GM19468 (cell line): ENCODE measurements around the gene SASH1.

Source experiments
- ATAC-seq: cut with Tn5 transposase; IDR thresholded peaks from one replicate; pipeline ENCODE4 v1.9.1; 2021; ENCODE audit warnings: mild to moderate bottlenecking, moderate library complexity, moderate number of reproducible peaks; ENCODE audit not compliant: unreplicated experiment; ENCODE audit errors: extremely low read depth

Gene SASH1

DNA sequence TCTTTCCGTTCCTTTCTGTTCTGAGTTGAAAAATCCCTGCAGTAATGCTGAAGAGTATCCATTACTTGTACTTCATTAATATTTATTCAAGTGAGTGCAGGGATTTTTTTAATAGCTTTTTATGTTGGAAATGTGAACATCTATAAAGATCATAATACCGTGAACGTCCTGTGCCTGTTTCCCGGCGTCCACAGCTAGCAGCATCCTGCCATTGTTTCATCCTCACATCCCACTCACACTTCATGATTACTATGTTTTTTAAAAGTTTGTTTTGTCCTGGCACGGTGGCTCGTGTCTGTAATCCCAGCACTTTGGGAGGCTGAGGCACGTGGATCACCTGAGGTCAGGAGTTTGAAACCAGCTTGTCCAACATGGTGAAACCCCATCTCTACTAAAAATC is 54.3 kb downstream of the SASH1 start:
- ATAC-seq = no peak

DNA sequence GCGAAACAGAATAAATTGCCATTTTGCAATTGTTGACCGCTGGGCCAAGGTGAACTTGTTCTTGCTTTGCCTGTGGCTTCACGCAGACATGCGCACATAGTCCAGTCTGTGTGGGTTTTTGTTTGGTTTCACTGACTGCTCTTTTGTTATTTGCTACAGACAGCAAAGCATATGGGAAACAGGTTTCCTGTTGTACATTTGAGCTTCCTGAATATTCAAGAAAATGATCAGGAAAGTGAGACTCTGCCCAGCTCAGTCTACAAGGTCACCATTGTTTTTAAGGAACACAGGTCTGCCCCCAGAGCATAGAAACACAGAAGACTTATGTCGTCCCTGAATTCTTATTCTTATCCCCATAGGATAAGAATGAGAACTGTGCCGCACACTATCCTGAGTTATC is 55.6 kb downstream of the SASH1 start:
- no peak for ATAC-seq

DNA sequence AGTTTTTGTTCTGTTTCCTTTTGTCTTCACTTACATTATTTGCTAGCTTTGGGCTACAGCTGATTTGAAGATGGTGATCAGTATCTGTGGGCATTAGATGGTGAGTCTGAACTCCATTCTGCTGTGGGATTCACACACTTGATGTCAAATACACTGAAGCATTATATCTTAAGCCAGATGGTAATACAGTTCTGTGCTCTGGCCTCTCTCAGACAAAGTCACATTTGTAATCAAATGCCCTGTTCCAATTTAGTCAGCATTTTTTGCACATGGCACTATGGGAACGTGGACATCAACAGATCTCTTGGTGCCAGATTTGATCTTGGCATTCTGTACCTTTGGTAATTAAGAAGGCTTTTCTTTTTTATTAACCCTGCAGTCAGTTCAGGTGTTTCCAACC is 56.0 kb downstream of the SASH1 start:
- ATAC-seq = no peak

DNA sequence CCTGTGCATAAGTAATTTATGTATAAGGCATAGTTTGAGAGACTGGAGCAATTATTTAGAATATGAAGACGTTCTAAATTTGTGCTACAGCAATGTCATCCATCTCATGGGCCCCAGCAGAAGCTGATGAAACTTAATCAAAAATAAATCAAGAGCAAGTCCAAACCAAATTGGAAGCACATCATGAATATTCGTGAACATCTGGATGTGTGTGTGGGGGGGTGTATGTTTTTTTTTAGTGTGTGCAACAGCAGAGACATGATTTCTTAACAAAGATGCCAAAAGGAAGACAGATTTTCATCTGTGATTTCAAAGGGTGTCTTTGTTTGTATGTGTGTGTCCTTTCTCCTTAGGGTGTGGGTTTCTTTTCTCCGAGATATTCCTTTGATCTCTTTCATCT is 58.9 kb downstream of the SASH1 start:
- ATAC-seq = no peak

DNA sequence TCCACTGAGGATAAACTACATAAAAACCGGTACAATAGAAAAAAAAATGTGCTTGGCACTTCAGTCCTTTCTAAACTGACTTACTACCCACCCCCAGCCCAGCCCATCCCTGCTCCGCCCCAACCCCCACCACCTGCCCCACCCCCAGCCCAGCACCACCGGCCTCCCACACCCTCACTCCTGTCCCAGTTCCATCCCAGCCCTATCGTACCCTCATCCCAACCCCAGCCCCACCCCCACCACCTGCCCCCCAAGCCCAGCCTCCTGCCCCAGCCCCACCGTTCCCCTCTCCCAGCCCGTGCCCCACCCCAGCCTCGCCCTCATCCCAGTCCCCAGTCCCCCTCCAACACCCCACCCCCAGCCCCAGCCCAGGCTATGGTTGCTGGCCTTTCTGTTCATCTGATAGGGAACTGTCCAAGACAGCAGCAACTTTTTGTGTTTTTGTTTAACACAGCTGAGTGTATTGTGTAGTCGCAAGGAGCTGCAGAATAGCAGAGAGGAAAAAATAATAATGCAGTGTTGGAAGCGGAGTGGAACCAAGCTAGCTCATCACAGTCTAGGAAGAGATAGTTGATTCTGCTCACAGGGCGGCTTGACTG is 61.9 kb downstream of the SASH1 start:
- ATAC-seq = no peak

DNA sequence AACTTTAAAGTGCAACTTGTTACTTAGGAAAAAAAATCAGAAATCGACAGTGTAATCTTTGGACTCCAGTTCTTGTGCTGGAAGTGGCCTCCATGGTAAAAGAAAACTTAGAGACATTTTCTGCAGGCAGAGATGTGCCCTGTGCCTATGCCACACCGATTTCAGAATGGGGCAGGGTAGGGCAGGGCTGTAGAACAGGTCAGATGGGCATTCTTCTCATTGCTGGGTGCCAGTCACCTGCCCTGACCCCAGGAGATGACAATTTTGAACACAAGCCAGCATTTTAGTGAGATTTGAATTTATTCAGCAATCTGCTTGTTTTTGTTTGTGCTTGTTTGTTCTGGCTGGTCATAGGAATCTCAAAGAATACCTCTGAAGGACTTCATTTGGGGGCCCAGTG is 63.3 kb downstream of the SASH1 start:
- ATAC-seq = no peak

DNA sequence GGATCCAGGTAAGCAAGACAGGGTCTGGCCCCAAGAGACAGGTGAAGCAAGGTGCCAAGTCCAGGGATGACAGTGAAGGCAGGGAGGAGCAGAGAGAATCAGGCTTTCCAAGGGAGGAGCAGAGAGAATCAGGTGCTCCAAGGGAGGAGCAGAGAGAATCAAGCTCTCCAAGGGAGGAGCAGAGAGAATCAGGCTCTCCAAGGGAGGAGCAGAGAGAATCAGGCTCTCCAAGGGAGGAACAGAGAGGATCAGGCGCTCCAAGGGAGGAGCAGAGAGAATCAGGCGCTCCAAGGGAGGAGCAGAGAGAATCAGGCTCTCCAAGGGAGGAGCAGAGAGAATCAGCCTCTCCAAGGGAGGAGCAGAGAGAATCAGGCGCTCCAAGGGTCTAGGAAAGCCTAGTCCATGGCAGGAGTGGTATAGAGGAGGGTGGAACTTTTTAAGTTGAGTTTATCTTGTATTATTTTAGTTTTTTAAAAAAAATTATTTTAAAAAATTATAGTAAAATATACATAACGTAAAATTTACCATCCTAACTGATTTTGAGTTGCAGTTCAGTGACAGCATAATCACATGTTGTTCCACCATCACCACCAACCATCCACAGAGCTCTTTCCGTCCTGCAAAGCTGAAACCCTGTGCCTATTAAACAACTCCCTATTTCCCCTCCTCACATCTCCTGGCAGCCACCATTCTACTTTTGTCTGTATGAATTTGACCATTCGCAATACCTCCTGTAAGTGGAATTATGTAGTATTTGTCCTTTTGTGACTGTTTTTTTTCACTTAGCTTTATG is 64.1 kb downstream of the SASH1 start:
- no peak for ATAC-seq

DNA sequence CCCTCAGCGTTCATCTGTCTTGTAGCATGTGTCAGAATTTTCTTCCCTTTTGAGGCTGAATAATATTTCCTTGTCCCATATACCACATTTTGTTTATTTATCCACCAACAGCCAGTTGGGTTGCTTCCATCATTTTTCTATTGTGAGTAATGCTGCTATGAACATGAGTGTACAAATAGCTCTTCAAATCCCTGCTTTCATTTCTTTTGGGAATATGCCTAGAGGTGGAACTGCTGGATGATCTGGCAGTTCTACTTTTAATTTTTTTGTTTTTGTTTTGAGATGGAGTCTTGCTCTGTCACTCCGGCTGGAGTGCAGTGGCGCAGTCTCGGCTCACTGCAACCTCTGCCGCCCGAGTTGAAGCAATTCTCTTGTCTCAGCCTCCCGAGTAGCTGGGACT is 64.7 kb downstream of the SASH1 start:
- no peak for ATAC-seq

DNA sequence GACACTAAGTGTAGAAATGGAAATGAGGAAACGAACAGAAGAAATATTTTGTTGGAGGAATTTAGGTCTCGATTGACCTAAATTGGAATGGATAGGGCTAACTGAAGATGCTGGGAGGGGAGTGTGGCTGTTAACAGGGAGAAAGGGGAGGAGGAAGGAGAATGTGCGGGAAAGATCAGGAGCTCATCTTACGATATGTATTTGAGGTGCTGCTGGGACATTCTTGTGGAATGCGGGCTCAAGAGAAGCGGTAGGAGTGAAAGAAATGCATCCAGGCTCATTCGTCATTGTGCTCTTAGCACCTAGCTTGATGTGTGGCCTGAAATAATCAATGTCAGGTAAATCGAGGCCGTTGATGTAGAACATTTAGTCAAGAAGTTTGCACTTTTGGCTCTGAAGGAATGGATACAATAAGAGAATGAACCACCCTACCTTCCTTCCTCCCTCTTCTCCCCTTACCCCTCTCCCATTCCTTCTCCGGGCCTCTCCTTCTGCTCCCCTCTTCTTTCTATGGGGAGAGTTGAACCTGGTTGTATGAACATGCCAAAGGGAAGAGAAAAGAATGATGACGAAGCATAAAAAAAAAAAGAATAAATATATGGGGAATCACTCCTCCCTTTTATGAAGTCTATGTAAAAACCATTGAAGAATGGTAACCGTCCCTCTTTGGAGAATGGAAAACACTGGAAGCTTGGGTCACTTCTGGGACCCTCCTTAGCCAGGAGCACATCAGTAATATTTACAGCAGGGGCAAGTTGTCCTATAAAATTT is 70.9 kb downstream of the SASH1 start:
- no peak for ATAC-seq

DNA sequence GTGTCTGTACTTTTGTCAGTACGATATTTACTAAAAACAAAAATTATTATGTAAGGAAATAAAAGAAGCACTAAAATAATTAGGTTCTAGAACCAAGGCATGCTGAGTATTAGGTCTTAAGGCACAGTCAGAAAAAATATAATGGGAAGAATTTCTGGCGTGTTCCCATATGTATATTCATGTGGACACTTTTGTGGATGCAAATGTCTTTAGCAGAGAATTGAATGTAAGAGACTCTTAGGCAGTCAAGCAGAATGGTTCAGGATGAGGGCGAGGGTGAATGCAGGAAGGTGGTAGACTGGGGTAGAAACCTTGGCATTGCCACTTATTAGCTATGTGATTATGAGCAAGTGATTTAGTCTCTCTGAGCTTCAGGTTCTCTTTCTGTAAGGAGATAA is 71.5 kb downstream of the SASH1 start:
- ATAC-seq = no peak

DNA sequence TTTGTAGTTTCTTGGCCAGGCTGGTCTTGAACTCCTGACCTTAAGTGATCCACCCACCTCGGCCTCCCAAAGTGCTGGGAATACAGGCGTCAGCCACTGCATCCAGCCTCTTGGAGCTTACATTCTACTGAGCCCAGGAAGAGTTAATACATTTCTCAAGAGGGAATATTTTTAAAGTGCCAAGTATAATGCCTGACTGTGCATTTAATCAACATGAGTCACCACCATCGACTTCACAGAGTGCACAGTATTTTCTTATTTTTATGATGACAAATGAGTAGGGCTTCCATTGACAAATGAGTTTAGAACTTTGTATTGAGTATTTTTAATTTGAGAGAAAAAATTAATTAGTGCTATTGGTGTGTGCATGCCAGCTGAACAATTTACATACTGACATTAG is 72.2 kb downstream of the SASH1 start:
- ATAC-seq = no peak

DNA sequence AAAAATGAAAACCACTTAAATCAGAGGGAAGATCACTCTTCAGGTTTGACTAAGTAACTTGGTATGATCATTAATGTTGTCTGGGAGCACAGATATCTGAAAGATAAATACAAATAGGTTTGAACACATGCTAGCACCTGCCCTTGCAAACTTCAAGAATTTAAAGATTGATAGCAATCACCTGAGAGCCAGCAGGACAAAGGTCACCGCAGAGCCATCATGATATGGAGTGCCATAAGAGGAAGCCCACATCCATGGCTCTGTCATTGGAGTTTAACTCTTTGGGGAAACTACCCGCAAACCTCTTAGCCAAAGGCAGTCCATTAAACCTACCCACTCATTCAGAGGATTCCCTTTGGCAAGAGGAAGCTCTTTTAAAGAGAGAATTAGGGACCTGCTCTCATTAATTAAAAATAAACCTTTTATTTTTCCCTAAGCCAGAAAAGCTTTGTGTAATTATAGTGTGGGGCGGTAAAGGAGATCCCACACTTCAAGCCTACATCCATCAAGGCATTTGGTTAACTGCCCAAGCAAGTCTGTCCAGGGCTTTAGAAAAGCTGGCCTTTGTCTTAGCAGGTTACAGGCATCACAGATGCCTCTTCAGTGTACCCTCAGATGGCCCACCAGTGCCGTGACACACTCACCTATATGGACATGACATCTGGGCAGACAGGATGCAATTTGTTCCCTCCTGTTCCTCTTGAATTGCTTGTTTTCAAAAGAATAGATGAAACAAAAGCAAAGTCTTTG is 73.0 kb downstream of the SASH1 start:
- no peak for ATAC-seq

DNA sequence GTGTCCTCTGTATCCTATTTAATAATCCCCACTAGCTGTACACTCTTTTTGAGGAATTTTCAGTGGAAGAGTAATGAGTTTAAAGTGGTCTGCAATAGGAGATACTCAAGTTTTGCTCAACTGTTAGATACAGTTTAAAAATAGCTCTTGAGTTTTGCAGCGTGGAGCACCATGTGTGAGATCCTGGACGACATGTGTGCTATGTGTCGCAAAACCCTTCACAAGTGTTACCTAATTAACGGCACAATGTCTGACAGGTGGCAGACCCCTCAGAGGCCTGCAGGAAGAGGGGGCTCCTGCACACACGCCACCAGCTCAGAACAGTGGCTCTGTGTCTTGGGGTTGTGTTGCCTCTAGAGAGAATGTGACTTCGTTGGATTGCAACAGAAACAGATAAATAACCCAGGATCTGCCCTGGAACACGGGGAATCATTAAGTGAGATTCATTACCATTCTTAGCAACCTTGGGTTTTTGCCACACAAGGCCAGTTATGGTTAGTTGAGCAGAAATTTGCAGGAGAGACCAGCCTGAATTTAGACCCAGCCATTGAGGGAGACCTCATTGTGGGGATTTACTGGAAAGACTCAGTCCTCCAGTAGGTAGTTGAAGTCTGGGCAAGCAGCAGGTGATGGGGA is 73.8 kb downstream of the SASH1 start:
- ATAC-seq = no peak

DNA sequence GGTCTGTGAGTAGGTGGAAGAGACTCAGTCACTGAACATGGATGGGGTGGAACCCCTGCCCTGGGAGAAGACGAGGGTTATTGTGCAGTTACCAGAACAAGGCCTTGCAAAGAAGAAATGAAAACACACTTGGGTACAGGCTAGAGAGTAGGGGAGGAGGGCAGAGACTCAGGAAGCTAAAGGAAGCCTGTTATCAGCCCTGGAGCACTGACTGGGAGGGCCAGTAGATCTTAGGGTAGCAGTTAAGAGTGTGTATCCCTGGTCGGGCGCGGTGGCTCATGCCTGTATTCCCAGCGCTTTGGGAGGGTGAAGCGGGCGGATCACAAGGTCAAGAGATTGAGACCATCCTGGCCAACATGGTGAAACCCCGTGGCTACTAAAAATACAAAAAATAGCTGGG is 74.4 kb downstream of the SASH1 start:
- no peak for ATAC-seq

DNA sequence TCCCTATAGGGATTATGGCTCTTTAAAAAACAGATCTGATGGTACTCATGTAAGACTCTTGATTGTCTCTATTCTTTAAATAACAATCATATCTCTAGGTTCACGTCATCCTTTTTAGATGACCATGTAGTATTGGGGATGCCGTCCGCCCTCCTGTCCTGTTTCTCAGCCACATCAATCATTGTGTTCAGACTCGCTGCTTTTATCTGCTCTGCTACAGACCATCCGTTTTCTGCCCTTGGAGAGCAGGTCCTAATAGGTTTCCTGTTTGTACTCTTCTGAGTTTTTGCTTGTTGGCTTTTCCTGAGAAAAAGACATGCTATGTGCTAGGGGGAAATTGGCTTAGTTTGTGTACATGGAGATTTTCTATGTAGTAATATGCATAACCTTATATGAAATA is 76.8 kb downstream of the SASH1 start:
- ATAC-seq = no peak

DNA sequence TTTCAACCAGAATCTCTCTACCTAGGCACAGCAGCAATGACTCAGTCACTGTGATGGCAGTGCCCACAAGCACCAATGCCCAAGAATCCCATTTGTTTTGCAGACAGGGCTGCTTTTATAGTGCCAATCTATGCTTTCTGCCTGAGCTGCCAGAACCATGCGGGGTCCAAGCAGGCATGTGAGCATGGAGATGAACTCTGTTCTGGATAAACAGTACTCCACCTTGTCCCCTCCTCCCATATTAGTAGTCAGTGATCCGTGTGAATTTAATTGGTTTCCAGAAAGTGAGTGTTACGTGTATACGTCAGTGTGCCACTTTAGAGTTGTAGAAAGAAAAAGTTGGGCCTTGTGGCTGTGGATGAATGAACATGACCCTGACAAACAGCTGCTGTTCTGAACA is 79.4 kb downstream of the SASH1 start:
- no peak for ATAC-seq

DNA sequence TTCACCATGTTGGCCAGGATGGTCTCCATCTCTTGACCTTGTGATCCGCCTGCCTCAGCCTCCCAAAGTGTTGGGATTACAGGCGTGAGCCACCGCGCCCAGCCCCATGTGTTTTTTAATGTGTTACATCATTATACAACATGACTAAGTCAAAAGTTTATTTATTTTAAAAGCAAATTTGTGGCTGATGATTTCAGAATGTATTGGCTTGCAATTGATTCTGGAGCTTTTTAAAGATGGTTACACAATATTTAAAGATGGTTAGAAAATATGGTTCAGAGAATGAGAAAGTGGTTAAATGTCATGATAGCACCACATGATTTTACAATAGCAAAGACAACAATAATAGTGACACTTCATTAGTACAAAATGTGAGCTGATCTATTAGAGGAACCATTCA is 80.5 kb downstream of the SASH1 start:
- no peak for ATAC-seq

DNA sequence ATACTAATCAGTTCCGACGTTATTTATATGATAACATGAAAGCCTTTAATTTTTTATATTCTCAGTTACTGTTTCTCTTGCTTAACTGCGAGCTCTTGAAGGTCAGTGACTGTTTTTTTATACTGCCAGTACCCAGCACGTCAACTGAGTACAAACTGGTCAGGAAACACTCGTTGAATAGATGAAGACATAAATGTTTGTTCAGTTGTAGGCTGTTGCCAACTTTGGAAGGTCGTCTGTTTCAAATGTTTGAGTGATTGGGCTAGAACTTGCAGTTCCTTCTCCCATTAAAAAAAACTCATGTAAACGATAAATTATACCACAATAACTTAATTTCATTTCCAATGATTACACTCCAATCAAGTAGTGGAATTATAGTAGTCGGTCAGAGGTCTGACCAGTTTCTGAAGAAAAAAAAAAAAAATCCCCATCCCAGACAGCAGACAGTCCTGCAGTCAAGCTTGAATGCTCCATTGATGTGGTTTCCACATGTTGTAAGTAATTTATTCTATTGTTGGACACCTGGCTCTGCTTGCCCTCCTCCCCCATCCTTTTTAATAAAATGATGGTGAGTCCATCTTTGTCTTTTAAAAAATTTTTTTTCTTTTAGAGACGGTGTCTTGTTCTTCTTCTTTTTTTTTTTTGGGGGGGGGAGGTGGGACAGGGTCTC is 81.1 kb downstream of the SASH1 start:
- no peak for ATAC-seq

DNA sequence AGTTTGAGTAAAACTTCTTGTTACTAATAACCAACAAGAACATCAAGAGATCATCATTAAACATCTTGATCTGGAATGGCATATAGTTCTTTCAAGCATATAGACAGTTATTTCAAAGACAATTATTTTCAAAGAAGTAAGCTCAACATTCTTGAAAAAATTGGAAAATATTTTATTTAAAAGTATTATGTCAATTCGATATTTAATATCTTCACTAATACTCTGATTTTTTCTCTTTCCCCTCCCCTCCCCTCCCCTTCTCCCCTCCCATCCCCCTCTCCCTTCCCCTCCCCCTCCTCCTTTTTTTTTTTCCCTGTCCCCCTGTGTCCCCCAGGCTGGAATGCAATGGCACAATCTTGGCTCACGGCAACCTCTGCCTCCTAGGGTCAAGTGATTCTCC is 82.8 kb downstream of the SASH1 start:
- ATAC-seq = no peak
